ENCODE data around the gene PCDHGA5. TPM values are rescaled to one million over a fixed set of nuclear protein-coding genes. Genes with fewer than 3 reads are reported as not detected.
"Not testable (repeated sequence)": the region's sequence is repeated elsewhere in the genome, so short reads cannot be mapped to it uniquely, and the experiment has no call there.

Gene PCDHGA5
- total and polyA plus RNA-seq, 2 experiments from 2014 or later, result 0.35 to 0.86 TPM

GRCh38 chr5:141371572-141372475 is 7.9 kb downstream of the PCDHGA5 start:
- in situ Hi-C loops (cut with MboI), result no loop called here
- no peak for DNase-seq
- H3K9ac ChIP-seq, result no peak overlapping the region
- no peak overlapping the region for H3K4me2 ChIP-seq (ENCODE audit: unreplicated experiment)
- no peaks in the 10 kb centered on the region for H3K79me2 ChIP-seq (ENCODE audit: insufficient read depth)
- no peak overlapping the region for H3K27ac ChIP-seq
- H3K4me3 ChIP-seq, result no peak overlapping the region
- no peak overlapping the region for H2AFZ ChIP-seq
- H3F3A ChIP-seq (ENCODE audit: insufficient read depth), result no peaks in the 10 kb centered on the region
- TF ChIP-seq EZH2 (IDR thresholded peaks at IDR 0.05; ENCODE audit: insufficient read depth, poor library complexity, severe bottlenecking), result no peak
- TF ChIP-seq EZH2phosphoT487 (IDR thresholded peaks at IDR 0.05; ENCODE audit: insufficient read depth, low read depth), result no peak
- no peaks in the 10 kb centered on the region for H4K20me1 ChIP-seq (ENCODE audit: insufficient read depth)
- no peaks in the 10 kb centered on the region for H3K36me3 ChIP-seq (ENCODE audit: low read depth)
- H3K9me3 ChIP-seq (ENCODE audit: low read depth), result no peaks in the 10 kb centered on the region
- H3K4me1 ChIP-seq (ENCODE audit: insufficient read depth), result no peaks in the 10 kb centered on the region
- H3K9me2 ChIP-seq (ENCODE audit: insufficient read depth), result no peaks in the 10 kb centered on the region
- H3K27me3 ChIP-seq (replicated peaks; ENCODE audit: insufficient read depth), result no peaks in the 10 kb centered on the region
- 49 to 52% methylated on average over 59 to 68 of the region's 69 CpGs for WGBS, 2 experiments (ENCODE audit: low coverage in 1 of 2, low lambda C conversion rate in 2 of 2, missing lambda C conversion rate in 2 of 2)

- peak; percentile 64 for DNase-seq
- peak within 1 kb of the TSS; percentile 67 for H3K9ac ChIP-seq
Measured at GRCh38 chr5:141373673-141374317, 9.8 kb downstream of the PCDHGA5 start, which contains the start of gene PCDHGA6. Gene PCDHGA6, plus strand, starts transcription at chr5:141373891. Its CDS starts 193 bp downstream, at chr5:141374084.

GRCh38 chr5:141374627-141375026 is 10.7 kb downstream of the PCDHGA5 start:
- TF ChIP-seq EZH2 (IDR thresholded peaks at IDR 0.05; ENCODE audit: insufficient read depth, poor library complexity, severe bottlenecking) (no peak), EZH2phosphoT487 (IDR thresholded peaks at IDR 0.05; ENCODE audit: insufficient read depth, low read depth) (no peak)
- in situ Hi-C loops (cut with MboI), result no loop called here

More at GRCh38 chr5:141373673-141374317, 9.8 kb downstream of the PCDHGA5 start, which contains the start of gene PCDHGA6:
- Histone ChIP-seq H4K20me1 (ENCODE audit: insufficient read depth) (no peaks in the 10 kb centered on the region), H3K4me1 (ENCODE audit: insufficient read depth) (no peaks in the 10 kb centered on the region), H3K36me3 (ENCODE audit: low read depth) (no peaks in the 10 kb centered on the region), H3K27me3 (replicated peaks; ENCODE audit: insufficient read depth) (no peaks in the 10 kb centered on the region), H3K9me2 (ENCODE audit: insufficient read depth) (no peaks in the 10 kb centered on the region), H3K4me2 (ENCODE audit: unreplicated experiment) (peak within 1 kb of the TSS; percentile 80), H3F3A (ENCODE audit: insufficient read depth) (no peaks in the 10 kb centered on the region), H2AFZ (peak within 1 kb of the TSS; percentile 92), H3K9me3 (ENCODE audit: low read depth) (no peaks in the 10 kb centered on the region), H3K79me2 (ENCODE audit: insufficient read depth) (no peaks in the 10 kb centered on the region), H3K4me3 (peak within 1 kb of the TSS; percentile 77), H3K27ac (peak within 1 kb of the TSS; percentile 44)
- in situ Hi-C loops (cut with MboI), result no loop called here
- no peak for TF ChIP-seq EZH2phosphoT487 (IDR thresholded peaks at IDR 0.05; ENCODE audit: insufficient read depth, low read depth)
- no peak for TF ChIP-seq EZH2 (IDR thresholded peaks at IDR 0.05; ENCODE audit: insufficient read depth, poor library complexity, severe bottlenecking)
- 13 to 20% methylated on average over 27 of the region's 27 CpGs for WGBS, 2 experiments (ENCODE audit: low coverage in 1 of 2, low lambda C conversion rate in 2 of 2, missing lambda C conversion rate in 2 of 2)

GRCh38 chr5:141375444-141376155 is 11.6 kb downstream of the PCDHGA5 start:
- H3K27ac ChIP-seq; H4K20me1 ChIP-seq (ENCODE audit: insufficient read depth); H3K27me3 ChIP-seq (replicated peaks; ENCODE audit: insufficient read depth); H3K9me2 ChIP-seq (ENCODE audit: insufficient read depth); H3K36me3 ChIP-seq (ENCODE audit: low read depth); H2AFZ ChIP-seq; H3K79me2 ChIP-seq (ENCODE audit: insufficient read depth); H3K4me2 ChIP-seq (ENCODE audit: unreplicated experiment); H3K9ac ChIP-seq; in situ Hi-C loops (cut with MboI); H3K4me3 ChIP-seq; H3K9me3 ChIP-seq (ENCODE audit: low read depth); H3K4me1 ChIP-seq (ENCODE audit: insufficient read depth); H3F3A ChIP-seq (ENCODE audit: insufficient read depth); DNase-seq: not testable (repeated sequence)
- WGBS, 2 experiments (ENCODE audit: low coverage in 1 of 2, low lambda C conversion rate in 2 of 2, missing lambda C conversion rate in 2 of 2), result 53 to 66% methylated on average over 32 to 34 of the region's 48 CpGs

More at GRCh38 chr5:141374627-141375026, 10.7 kb downstream of the PCDHGA5 start:
- Histone ChIP-seq H3K27ac (no peak overlapping the region), H3K4me2 (ENCODE audit: unreplicated experiment) (peak overlapping the region; percentile 80), H3K27me3 (replicated peaks; ENCODE audit: insufficient read depth) (no peaks in the 10 kb centered on the region), H3K4me3 (peak overlapping the region; percentile 77), H3F3A (ENCODE audit: insufficient read depth) (no peaks in the 10 kb centered on the region), H3K9me2 (ENCODE audit: insufficient read depth) (no peaks in the 10 kb centered on the region), H2AFZ (peak overlapping the region; percentile 92), H3K9ac (no peak overlapping the region), H3K79me2 (ENCODE audit: insufficient read depth) (no peaks in the 10 kb centered on the region), H3K4me1 (ENCODE audit: insufficient read depth) (no peaks in the 10 kb centered on the region), H4K20me1 (ENCODE audit: insufficient read depth) (no peaks in the 10 kb centered on the region), H3K9me3 (ENCODE audit: low read depth) (no peaks in the 10 kb centered on the region), H3K36me3 (ENCODE audit: low read depth) (no peaks in the 10 kb centered on the region)
- 53 to 61% methylated on average over 14 of the region's 14 CpGs for WGBS, 2 experiments (ENCODE audit: low coverage in 1 of 2, low lambda C conversion rate in 2 of 2, missing lambda C conversion rate in 2 of 2)
- DNase-seq, result no peak
